Ureter (tissue), 1 donor: ENCODE measurements around the gene MID1. TPM values are rescaled to one million over a fixed set of nuclear protein-coding genes. Genes with fewer than 3 reads are reported as not detected.

Experiments
- DNase-seq: peaks from one replicate; pipeline ENCODE4 v3.0.0-alpha.2; 2020; ENCODE audit warnings: low spot score
- total RNA-seq: library from RNA; stranded (reverse); gene quantifications from one replicate; pipeline ENCODE4 v1.2.4, GENCODE V29; 2023
- donor health status: DM: yes; HTN: yes; CAD: no.

The MID1 gene
- total RNA-seq, 1 donor from 2014 or later: 31.8 TPM

GRCh38 chrX:10531927-10532326 lies 88.5 kb downstream of the MID1 start:
- no peak for DNase-seq

GRCh38 chrX:10529344-10529743 lies 91.0 kb downstream of the MID1 start:
- no peak for DNase-seq

GRCh38 chrX:10526451-10526850 lies 93.9 kb downstream of the MID1 start:
- no peak for DNase-seq

GRCh38 chrX:10525381-10526120 lies 94.8 kb downstream of the MID1 start:
- DNase-seq: no peak

GRCh38 chrX:10524578-10524977 lies 95.8 kb downstream of the MID1 start:
- DNase-seq: no peak

GRCh38 chrX:10519761-10520160 lies 100.6 kb downstream of the MID1 start:
- DNase-seq: no peak

- DNase-seq: no peak
Observed at GRCh38 chrX:10519278-10519677, 101.1 kb downstream of the MID1 start.

- no peak for DNase-seq
Observed at GRCh38 chrX:10518073-10518472, 102.3 kb downstream of the MID1 start.

GRCh38 chrX:10516781-10517322 lies 103.5 kb downstream of the MID1 start:
- DNase-seq: no peak

GRCh38 chrX:10514891-10515290 lies 105.5 kb downstream of the MID1 start:
- DNase-seq: no peak

GRCh38 chrX:10513974-10514373 lies 106.4 kb downstream of the MID1 start:
- DNase-seq: no peak

- DNase-seq: no peak
Observed at GRCh38 chrX:10512741-10513140, 107.6 kb downstream of the MID1 start.

- DNase-seq: no peak
Observed at GRCh38 chrX:10512258-10512657, 108.1 kb downstream of the MID1 start.

GRCh38 chrX:10509397-10509796 lies 111.0 kb downstream of the MID1 start:
- DNase-seq: no peak

- no peak for DNase-seq
Observed at GRCh38 chrX:10508891-10509290, 111.5 kb downstream of the MID1 start.

GRCh38 chrX:10507876-10508275 lies 112.5 kb downstream of the MID1 start:
- DNase-seq: no peak

- DNase-seq: no peak
Observed at GRCh38 chrX:10507181-10507580, 113.2 kb downstream of the MID1 start.

- DNase-seq: no peak
Observed at GRCh38 chrX:10506781-10507180, 113.6 kb downstream of the MID1 start.

- no peak for DNase-seq
Observed at GRCh38 chrX:10505726-10506125, 114.7 kb downstream of the MID1 start.

- no peak for DNase-seq
Observed at GRCh38 chrX:10502961-10503360, 117.4 kb downstream of the MID1 start.

GRCh38 chrX:10501611-10502010 lies 118.8 kb downstream of the MID1 start:
- DNase-seq: no peak

GRCh38 chrX:10496345-10496965 lies 123.9 kb downstream of the MID1 start:
- DNase-seq: no peak

GRCh38 chrX:10495677-10496076 lies 124.7 kb downstream of the MID1 start:
- no peak for DNase-seq
